Psoas muscle (tissue), 8 donors: Measurements from ENCODE around the gene STUB1. TPM values are rescaled to one million over a fixed set of nuclear protein-coding genes. Genes with fewer than 3 reads are reported as not detected.

ENCODE experiments used
- ATAC-seq, 4 donors: fragments of 200-7000 bp; cut with Tn5 transposase; one replicate each; pipeline ENCODE4 v1.9.1; 2020; ENCODE audit warnings: moderate library complexity in 3 of 4, mild to moderate bottlenecking in 2 of 4
- DNase-seq, 2 donors: peaks; one replicate each; pipeline ENCODE4 v3.0.0-alpha.2; 2020
- H3K27ac ChIP-seq: fragments of 200-600 bp; one replicate; pipeline ENCODE4 v1.8.0; 2022
- H3K27me3 ChIP-seq, 3 donors: fragments of 200-600 bp in 1 of 3; one replicate each; pipeline versions ENCODE4 v1.6.1 to v1.8.0; 2013 to 2022; ENCODE audit warnings: low read length in 2 of 3, mild to moderate bottlenecking in 2 of 3, moderate library complexity in 1 of 3; ENCODE audit not compliant: insufficient read depth in 3 of 3
- H3K36me3 ChIP-seq, 2 donors: fragments of 200-600 bp in 1 of 2; one replicate each; pipeline versions ENCODE4 v1.6.1 to v1.8.0; 2013 to 2022; ENCODE audit warnings: low read depth in 1 of 2, mild to moderate bottlenecking in 1 of 2, moderate library complexity in 1 of 2; ENCODE audit not compliant: insufficient read depth in 1 of 2
- H3K4me1 ChIP-seq: fragments of 200-600 bp; one replicate; pipeline ENCODE4 v1.8.0; 2022
- H3K4me3 ChIP-seq: fragments of 200-600 bp; one replicate; pipeline ENCODE4 v1.8.0; 2022; ENCODE audit warnings: mild to moderate bottlenecking
- H3K9me3 ChIP-seq: fragments of 200-600 bp; one replicate; pipeline ENCODE4 v1.8.0; 2022
- WGBS, 3 donors: extraction: QIAGEN DNeasy Blood & Tissue Kit; methylation state at CpG; one replicate each; pipeline versions ENCODE4 v1.1.6 to v1.1.7; 2013; 5-methylcytosine and 5-hydroxymethylcytosine counted together
- intact Hi-C, 2 donors: fragments of 100-400 bp; cut with DNase I; formaldehyde crosslinking; loops; one replicate each; pipeline versions ENCODE4 v1.11.0 to v1.14.2; 2022
- polyA plus RNA-seq, 3 donors: library from polyadenylated mRNA; stranded (reverse); fragments of 200-250 nt; gene quantifications; one replicate each; pipeline ENCODE4 v1.2.3, GENCODE V29; 2013
- total RNA-seq, 4 donors: library from RNA; stranded (reverse); fragmentation: NEBNext Ultra II Directional in 2 of 4; extraction: Animal tissue kit (Norgen Biotek cat#: 25700) in 2 of 4; gene quantifications; one replicate each; pipeline versions ENCODE4 v1.2.1 to v1.2.4, GENCODE V29; 2021 to 2023
- TF ChIP-seq, protein P1 (sequence below): fragments of 200-600 bp; IDR thresholded peaks from one replicate; pipeline ENCODE4 v1.8.0; 2022; ENCODE audit warnings: antibody characterized with exemption
- donor health status: healthy with polysubstance abuse.
- donor health status: DM: no; HTN: no; CAD: no; lungs with moderate emphysema.
- donor health status: Bipolar disorder and iron deficiency.
- donor health status: healthy.
- donor health status: DM: yes; HTN: yes; CAD: no.
- donor health status: DM: no; HTN: no; CAD: no.
- donor health status: DM: no; HTN: no; CAD: no.
- donor health status: DM: yes; HTN: yes; CAD: no.

STUB1 gene
- total and polyA plus RNA-seq, 7 donors: 108 to 150 (median 127) TPM

DNA sequence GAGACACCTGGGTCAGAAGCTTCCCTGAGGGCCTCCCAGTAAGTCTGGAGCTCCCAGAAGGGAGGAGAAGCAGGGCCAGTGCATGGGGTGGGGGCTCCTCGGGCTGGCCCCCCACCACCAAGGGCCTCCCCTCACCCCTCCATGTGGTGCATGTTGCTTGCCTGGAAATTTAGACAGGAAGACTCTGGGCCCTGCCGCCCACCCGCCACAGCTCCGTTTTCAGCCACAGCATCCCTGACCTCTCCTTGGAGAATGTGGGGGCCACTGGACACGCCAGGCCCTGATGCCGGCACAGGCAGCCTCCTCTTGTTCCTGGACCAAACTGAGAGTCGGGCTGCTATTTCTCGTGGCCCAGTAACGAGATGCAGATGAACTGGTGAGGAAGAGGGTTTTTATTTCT is 41.4 kb upstream of the STUB1 start:
- DNase-seq: no peak
- Histone ChIP-seq H3K27ac (peak overlapping the region; percentile 27), H3K4me3 (no peak overlapping the region), H3K27me3 (no peaks in the 10 kb centered on the region), H3K4me1 (peaks cover 38% of the 10 kb centered on the region), H3K9me3 (no peaks in the 10 kb centered on the region), H3K36me3 (peaks cover 0 to 7% of the 10 kb centered on the region in 2 donors)
- intact Hi-C loops: loop anchor here in 1 of 2 donors (1.0 kb wide), 1 partner anchor 20 kb away; no protein-coding TSS in a partner anchor
- 66 to 80% (median 71%) methylated on average over 7 to 9 of the region's 9 CpGs for WGBS, 3 donors
- ATAC-seq: no peak
- TF ChIP-seq, protein P1, sequence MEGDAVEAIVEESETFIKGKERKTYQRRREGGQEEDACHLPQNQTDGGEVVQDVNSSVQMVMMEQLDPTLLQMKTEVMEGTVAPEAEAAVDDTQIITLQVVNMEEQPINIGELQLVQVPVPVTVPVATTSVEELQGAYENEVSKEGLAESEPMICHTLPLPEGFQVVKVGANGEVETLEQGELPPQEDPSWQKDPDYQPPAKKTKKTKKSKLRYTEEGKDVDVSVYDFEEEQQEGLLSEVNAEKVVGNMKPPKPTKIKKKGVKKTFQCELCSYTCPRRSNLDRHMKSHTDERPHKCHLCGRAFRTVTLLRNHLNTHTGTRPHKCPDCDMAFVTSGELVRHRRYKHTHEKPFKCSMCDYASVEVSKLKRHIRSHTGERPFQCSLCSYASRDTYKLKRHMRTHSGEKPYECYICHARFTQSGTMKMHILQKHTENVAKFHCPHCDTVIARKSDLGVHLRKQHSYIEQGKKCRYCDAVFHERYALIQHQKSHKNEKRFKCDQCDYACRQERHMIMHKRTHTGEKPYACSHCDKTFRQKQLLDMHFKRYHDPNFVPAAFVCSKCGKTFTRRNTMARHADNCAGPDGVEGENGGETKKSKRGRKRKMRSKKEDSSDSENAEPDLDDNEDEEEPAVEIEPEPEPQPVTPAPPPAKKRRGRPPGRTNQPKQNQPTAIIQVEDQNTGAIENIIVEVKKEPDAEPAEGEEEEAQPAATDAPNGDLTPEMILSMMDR: no peak

DNA sequence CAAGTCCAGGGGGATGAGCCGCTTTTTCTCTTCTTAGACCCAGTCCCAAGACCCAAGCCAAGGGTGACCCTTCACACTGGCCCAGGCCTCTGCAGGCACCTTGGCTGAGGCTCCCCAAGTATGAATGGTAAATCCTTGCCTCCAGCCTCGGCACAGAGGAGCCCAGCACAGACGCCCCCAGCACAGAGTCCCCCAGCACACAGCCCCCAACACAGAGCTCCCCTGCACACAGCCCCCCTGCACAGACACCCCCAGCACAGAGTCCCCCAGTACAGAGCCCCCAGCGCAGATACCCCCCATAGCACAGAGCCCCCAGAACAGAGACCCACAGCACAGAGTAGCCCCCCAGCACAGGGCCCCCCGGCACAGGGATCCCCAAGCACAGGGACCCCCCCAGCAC is 39.6 kb upstream of the STUB1 start:
- Histone ChIP-seq H3K27me3 (no peaks in the 10 kb centered on the region), H3K27ac (peak overlapping the region; percentile 46)
- 81 to 94% (median 88%) methylated on average over 5 of the region's 5 CpGs for WGBS, 3 donors

DNA sequence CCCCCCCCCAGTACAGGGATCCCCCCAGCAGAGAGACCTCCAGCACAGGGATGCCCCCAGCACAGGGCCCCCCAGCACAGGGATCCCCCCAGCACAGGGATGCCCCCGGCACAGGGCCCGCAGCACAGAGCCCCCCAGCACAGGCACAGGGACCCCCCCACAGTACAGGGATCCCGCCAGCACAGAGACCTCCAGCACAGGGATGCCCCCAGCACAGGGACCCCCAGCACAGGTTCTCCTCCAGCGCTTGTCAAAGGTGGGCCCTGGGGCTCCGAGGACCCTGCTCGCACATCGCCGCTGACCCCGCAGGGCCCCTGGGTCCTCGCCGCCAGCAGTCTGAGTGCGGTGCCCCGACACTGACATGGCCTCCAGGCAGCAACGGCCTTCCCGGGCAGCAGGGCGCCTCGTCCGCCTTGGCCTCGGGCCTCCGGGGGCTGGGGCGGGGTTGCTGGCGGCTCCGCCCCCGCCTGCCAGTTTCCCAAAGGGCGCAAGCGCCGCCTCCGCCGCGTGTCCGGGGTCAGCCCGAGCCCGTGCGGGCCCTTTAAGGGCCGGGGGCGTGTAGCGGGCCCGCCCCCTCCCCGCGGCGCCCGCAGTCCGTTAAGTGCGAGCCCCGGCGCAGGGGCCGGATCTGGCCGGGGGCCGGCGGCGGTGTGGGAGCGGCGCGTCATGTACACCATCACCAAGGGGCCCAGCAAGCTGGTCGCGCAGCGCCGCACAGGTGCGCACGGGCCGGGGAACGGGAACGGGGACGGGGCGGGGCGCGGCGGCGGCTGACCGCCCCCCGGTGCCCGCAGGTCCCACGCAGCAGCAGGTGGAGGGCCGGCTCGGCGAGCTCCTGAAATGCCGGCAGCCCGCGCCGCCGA is 38.7 kb upstream of the STUB1 start, which contains the start of gene MCRIP2:
TSS of gene MCRIP2 (plus strand) at position 503 of the 863 bp plus-strand sequence. CDS start at position 667, 164 bp downstream.
- TF ChIP-seq, protein P1: no peak
- Histone ChIP-seq H3K27ac (peak within 1 kb of the TSS; percentile 92), H3K27me3 (no peaks in the 10 kb centered on the region), H3K36me3 (peaks cover 0 to 5% of the 10 kb centered on the region in 2 donors), H3K4me3 (peak within 1 kb of the TSS; percentile 88), H3K9me3 (no peaks in the 10 kb centered on the region), H3K4me1 (peaks cover 52% of the 10 kb centered on the region)
- DNase-seq: peak; percentile 89 to 94
- intact Hi-C loops: no loop called here
- WGBS, 3 donors: 1 to 2% (median 2%) methylated on average over 50 to 81 of the region's 81 CpGs
- peak; percentile 71 to 73 (median 72) for ATAC-seq

More for the DNA sequence above, 39.6 kb upstream of the STUB1 start:
- TF ChIP-seq, protein P1: no peak
- ATAC-seq: no peak
- intact Hi-C loops: no loop called here
- Histone ChIP-seq H3K4me3 (no peak overlapping the region), H3K4me1 (peaks cover 45% of the 10 kb centered on the region), H3K36me3 (peaks cover 0 to 5% of the 10 kb centered on the region in 2 donors), H3K9me3 (no peaks in the 10 kb centered on the region)
- no peak for DNase-seq

DNA sequence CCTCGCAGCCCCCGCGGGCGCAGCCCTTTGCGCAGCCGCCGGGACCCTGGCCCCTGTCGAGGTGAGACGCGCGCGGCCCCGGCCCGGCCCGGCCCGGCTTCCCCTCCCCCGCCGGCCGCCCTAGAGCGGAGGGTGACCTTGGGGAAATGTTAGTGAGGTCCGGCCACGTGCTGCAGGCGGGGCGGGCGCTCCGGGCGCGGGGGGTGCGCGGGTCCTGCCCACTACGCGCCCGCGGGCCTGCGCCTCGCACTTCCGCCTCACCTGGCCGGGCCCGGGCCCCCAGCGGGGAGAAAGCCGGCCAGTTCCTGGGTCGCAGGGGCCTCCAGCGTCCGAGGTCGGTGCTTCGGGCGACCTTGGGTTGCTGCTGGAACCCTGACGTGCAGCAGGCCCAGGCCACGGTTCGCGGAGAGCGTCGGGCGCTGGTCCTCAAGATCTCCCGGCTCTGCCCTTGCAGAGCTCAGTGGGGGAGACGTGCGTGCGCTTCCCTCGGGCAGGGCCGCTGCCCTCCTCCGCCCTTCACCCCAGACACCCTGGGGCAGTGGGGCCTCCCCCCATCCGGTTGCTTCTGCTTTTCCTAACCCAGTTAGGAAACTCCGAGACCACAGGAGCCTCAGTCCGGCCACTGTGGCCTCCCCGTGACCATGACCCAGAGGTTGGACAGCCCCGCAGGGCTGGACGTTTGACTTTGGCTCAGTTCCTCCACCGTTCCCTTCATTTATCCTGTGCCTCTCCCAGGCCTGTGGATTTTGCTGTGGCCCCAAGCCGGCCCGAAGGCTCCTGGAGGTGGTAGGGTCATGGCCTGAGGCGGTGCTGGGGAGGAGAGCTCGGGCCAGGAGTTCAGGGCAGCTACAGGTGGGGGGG is 37.8 kb upstream of the STUB1 start:
- Histone ChIP-seq H3K4me3 (peak overlapping the region; percentile 88), H3K9me3 (no peaks in the 10 kb centered on the region), H3K36me3 (peaks cover 0 to 5% of the 10 kb centered on the region in 2 donors), H3K4me1 (peaks cover 58% of the 10 kb centered on the region), H3K27ac (peak overlapping the region; percentile 92), H3K27me3 (no peaks in the 10 kb centered on the region)
- WGBS, 3 donors: 4 to 7% (median 7%) methylated on average over 35 to 72 of the region's 72 CpGs
- DNase-seq (peak; percentile 69 to 85), ATAC-seq (peak; percentile 51 to 52 (median 52))
- intact Hi-C loops: no loop called here
- TF ChIP-seq, protein P1: no peak
